GM23248 (cell line): ENCODE results near the gene SKA1.

Source experiments
- EZH2 ChIP-seq: fragments of 200-600 bp; sonication (generic); IDR thresholded peaks from 2 replicates; pipeline ENCODE4 v1.6.1; 2018; ENCODE audit warnings: antibody characterized with exemption, mild to moderate bottlenecking; ENCODE audit not compliant: insufficient read depth, poor library complexity, severe bottlenecking
- EZH2phosphoT487 ChIP-seq: fragments of 200-600 bp; sonication (generic); IDR thresholded peaks from 2 replicates; pipeline ENCODE4 v1.6.1; 2018; ENCODE audit warnings: antibody characterized with exemption, moderate library complexity, mild to moderate bottlenecking, low read depth; ENCODE audit not compliant: insufficient read depth

DNA sequence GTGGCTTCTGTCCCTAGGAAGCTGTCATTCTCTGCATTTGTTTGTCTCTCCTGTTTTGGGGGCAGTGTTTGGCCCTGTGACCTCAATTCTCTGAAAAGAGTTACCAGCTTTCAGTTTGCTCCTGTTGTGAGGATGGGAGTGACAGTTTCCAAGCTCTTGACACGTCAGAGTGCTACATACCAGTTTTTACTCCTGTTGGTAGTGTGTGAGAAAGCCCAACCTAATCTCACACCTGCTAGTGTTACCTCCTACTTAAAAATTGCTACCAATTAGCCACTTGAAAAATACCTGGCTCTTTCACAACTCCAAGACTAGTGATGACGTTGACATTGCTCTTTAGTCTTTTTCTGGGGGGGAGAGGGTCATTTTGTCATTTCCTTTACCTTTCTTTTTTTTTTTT lies 14.1 kb downstream of the SKA1 start:
- TF ChIP-seq EZH2, result no peak
- no peak for TF ChIP-seq EZH2phosphoT487
